Measurements from ENCODE around the gene ZNF256.

The ZNF256 gene

GRCh38 chr19:57947419-57948134, at the start of gene ZNF256:
ZNF256 (minus strand) TSS chr19:57947706; CDS start chr19:57947474, 232 bp downstream.
- peak; percentile 98 for DNase-seq

GRCh38 chr19:57992841-57993240, 45.3 kb upstream of the ZNF256 start:
- no peak for DNase-seq

GRCh38 chr19:57978586-57979289, 31.2 kb upstream of the ZNF256 start:
- no peak for DNase-seq

GRCh38 chr19:57974434-57974833, 26.9 kb upstream of the ZNF256 start, which contains the start of gene C19orf18:
C19orf18 (minus strand) TSS chr19:57974534; CDS start chr19:57974432, 102 bp downstream.
- DNase-seq = no peak

- DNase-seq = no peak
Measured at GRCh38 chr19:57964761-57965160, 17.3 kb upstream of the ZNF256 start.

- no peak for DNase-seq
Measured at GRCh38 chr19:57961785-57962184, 14.3 kb upstream of the ZNF256 start.

- no peak for DNase-seq
Measured at GRCh38 chr19:57954996-57955395, 7.5 kb upstream of the ZNF256 start.

GRCh38 chr19:57949702-57950101, 2.2 kb upstream of the ZNF256 start:
- DNase-seq = no peak

- no peak for DNase-seq
Measured at GRCh38 chr19:57949296-57949695, 1.8 kb upstream of the ZNF256 start.

- DNase-seq = no peak
Measured at GRCh38 chr19:57947088-57947418, 453 bp downstream of the ZNF256 start.

- DNase-seq = no peak
Measured at GRCh38 chr19:57946316-57946715, 1.2 kb downstream of the ZNF256 start.

GRCh38 chr19:57941593-57941992, 5.9 kb downstream of the ZNF256 start:
- DNase-seq = no peak

GRCh38 chr19:57935731-57936130, 11.8 kb downstream of the ZNF256 start:
- DNase-seq = no peak

- no peak for DNase-seq
Measured at GRCh38 chr19:57934820-57935665, 12.5 kb downstream of the ZNF256 start, which contains the start of gene ZNF418. ZNF418 (minus strand) TSS chr19:57935402; CDS start chr19:57933822, 1,580 bp downstream.

- DNase-seq = no peak
Measured at GRCh38 chr19:57927587-57927986, 19.9 kb downstream of the ZNF256 start.

GRCh38 chr19:57916168-57916995, 31.1 kb downstream of the ZNF256 start, which contains the start of gene ZNF417:
ZNF417 (minus strand) TSS chr19:57916592; CDS start chr19:57916411, 181 bp downstream.
- DNase-seq = peak; percentile 99

- DNase-seq = no peak
Measured at GRCh38 chr19:57914531-57914930, 33.0 kb downstream of the ZNF256 start.

GRCh38 chr19:57907394-57907793, 40.1 kb downstream of the ZNF256 start:
- no peak for DNase-seq

GRCh38 chr19:57905258-57905657, 42.2 kb downstream of the ZNF256 start:
- no peak for DNase-seq

GRCh38 chr19:57903618-57904184, 43.8 kb downstream of the ZNF256 start:
- no peak for DNase-seq

- no peak for DNase-seq
Measured at GRCh38 chr19:57900311-57900710, 47.2 kb downstream of the ZNF256 start.
